HG02943 (cell line): Measurements from ENCODE around the gene FEV.
A peak's percentile ranks its signal among the peaks of the same experiment; 100 is the strongest.

Source experiments
- ATAC-seq: cut with Tn5 transposase; IDR thresholded peaks from one replicate; pipeline ENCODE4 v1.9.1; 2021; ENCODE audit warnings: mild to moderate bottlenecking, low read depth, moderate library complexity; ENCODE audit not compliant: unreplicated experiment

The FEV gene

DNA sequence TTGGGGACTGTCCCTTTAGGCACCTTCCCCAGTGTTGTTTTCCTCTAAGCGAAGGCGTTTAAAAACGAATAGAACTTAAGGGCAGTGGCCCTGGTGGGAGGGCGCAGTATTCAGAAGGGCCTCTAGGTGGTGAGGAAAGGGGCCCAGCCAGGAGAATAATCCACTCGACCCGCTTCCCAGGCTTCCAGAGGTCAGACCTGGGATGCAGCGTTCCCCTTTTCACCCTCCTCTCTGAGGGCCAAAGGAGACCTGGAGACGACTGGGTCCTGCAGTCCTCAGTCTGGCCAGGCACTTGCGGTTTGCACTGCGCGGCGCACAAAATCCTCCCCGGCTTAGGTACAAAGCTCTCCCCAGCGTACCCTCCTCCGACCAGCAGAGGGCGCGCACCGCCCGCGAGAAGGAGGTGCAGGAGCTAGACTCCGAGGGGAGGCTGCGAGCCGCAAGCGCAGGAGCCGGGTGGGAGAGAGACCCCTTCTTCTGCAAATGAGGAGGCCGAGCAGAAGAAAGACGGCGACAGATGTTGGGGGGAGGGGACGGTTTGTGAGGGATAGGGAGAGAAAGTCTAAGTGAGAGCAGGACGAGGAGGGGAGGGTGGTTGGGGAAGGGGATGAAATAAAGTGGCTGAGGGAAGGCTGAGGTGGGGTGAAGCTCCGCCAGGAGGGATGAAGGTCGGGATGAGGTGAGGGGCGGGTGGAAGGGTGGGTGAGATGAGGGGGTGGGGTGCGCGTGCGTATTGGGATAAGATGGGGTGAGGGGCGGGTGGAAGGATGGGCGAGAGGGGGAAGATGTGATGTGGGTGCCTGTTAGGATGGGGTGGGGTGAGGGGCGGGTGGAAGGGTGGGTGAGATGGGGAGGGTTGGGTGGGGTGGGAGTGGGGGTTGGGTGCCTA lies 4.9 kb downstream of the FEV start:
- ATAC-seq: peak; percentile 74

DNA sequence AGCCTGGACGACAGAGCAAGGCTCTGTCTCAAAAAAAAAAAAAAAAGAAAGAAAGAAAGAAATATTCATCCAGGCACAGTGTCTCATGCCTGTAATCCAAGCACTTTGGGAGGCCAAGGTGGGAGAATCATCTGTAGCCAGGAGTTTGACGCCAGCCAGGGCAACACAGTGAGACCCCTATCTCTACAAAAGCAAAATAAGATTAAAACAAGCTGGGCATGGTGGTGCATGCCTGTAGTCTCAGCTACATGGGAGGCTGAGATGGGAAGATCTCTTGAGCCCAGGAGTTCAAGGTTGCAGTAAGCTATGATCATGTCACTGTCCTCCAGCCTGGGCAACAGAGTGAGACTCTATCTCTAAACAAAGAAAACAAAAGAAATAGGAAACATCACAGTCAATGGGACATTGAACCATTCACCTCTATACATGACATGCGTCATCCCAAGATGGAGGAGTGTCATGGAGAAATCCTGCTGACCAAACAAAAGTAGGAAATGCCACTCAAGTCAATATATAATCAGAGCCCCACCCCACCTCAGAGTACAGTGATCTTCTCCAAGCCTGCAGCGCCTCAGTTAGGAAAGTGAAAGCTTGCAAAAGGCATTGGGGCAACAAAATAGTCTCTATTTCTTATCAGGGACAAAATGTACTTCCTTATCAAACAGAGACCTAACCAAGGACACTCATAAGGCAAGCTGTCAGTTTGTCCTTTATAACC lies 9.8 kb downstream of the FEV start:
- ATAC-seq: no peak

DNA sequence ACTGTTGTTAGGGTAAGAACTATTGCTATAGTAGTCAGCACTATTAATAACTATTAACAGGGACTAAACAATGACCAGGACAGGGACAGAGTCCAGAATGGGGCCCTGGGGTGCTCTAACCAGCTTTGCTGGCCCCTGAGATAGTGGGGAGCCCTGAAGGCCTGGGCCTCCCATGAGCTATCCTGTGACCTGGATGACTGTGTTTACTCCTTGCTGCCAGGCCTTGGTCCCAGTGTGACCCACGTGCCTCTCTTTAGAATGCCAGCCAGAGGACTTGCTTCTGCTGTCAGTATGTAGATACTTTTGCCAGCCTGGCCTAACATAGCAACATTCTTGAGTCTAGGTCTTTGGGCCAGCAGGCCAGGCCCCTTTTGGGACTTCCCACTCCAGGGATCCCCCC lies 14.1 kb downstream of the FEV start:
- no peak for ATAC-seq

DNA sequence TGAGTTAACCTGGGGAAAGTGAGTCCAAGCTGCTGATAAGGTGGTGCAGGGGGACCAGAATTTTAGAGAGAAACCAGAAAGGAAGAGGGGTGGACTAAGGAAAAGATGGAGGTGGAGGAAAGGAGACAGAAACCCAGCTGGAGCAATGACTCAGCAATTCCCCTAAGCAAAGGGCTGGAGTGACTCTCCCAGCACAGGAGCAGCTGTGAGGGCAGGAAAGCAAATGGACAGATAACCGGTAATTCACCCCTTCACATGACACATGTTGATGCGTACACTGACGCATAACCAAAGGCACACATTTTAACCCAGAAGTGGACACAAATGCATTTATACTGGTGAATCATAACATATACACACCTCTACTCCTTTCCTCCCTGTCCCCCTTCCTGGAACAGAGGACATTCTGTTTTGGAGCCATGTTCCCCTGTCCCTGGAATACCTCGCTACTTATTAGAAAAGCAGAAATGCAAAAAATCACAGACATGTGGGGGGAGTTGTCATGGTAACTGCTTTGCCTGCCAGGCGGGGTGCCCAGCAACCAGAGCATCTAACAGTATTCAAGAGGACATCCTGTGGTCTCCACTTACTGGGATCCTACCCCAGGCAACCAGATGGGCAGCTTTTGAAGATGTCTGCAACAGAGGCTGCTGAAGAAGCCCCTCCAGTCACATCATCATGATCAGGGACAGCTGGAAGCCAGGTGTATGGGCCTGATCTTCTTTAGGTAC lies 20.8 kb downstream of the FEV start:
- no peak for ATAC-seq

DNA sequence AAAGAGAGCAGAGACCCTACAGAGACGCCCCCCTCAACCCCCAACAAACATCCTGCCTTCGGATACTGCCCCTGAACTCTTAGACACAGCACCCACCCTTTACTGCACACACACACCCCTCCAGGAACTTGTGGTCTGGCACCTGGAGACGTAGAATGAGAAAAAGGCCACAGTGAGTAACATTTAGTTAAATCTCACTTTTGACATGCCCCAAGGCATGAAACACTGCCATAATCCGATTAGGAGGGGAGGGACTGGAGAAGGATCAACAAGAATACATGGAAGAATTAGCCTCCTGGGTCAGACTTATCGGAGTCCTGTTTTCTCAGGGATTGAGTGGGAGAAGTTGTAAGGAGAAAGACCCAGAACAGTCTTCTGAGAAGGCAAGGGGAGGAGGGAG lies 21.4 kb downstream of the FEV start:
- ATAC-seq: no peak

DNA sequence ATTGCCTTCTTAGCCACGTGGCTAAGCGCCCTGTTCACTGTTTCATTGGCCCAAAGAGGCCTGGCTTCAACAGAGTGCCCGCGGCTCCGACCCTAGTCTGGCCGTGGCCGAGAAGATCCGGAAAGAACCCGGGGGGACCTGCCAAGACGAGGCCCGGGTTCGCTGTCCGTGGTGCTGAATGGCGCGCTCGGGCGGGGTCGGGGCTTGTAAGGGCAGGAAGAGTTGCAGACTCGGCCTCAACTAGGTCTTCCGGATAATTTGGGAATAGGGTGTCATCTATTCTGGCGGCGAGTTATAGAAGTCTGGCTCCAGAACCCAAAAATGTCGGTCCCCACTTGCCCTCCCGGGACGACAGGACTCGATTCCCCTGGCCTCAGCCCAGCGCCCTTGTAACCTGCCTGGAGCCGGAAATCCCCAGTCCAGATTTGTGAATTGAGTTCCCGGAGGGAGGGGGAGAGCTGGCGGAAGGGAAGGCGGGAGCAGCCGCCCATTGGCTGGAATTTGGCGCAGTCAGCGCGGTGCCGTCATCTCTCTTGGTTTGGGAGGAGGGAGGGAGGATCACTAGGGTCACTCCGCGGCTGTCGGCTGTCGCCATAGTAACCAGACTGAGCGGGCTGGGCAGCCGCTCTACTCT lies 22.0 kb downstream of the FEV start:
- ATAC-seq: no peak

DNA sequence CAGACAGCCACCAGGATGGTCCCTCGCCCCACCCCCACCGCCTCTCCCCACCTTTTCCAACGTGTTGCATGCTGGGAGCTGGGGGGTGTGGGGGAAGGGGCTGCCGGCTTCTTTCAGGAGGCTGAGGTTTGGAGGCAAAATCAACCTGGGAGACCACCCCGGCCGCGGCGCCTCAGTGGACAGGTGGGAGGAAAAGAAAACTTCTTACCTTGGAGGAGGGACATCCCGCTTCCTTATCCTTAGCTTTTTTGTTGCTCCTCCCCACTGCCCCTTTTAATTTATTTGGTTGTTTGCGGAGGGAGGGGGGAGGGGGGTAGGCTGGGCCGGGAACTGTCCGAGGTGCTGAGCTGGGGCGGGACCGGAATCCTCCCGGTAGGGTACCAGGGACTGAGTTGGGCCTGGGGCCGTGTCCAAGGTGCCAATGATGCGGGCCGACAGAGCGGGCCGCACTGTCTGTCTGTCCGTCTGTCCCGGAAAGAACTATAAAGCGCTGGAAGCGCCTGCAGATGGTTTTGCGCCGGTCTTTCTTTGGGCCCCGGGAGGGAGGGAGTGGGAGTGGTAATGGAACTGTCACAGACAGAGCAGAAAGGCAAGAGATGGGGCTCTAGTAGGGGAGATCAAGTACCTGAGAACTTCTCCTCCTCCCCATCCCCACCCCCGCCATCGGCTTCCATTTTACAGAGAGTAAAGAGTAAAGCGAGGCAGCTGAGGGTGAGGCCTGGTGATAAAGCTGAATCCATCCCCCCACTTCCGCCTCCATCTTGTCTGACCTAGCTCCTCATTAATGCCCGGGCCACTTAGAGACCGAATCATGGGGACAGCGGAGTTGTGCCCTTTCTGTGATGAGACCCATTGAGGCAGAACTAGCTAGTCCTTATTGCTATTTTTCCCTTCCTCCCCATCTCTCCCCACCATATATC lies 23.1 kb downstream of the FEV start:
- ATAC-seq: no peak

DNA sequence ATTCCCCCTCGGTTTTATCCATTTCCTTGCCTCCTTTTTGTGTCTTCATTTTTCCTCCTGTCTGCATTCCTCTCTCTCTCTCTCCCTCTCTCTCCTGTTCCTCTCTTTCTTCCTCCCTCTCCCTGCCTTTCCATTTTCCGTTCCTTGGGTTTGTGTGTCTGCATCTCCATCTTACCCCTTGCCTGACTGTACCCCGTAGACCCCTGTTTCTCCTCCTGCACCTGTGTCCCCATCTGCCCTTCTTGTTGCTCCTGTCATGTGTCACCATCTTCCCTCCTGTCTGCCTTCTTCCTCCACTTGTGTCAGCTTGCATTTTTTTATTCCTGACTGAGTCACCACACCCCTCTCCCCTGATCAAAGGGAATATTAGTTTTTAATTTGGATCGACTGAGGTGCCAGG lies 23.8 kb downstream of the FEV start:
- ATAC-seq: no peak

DNA sequence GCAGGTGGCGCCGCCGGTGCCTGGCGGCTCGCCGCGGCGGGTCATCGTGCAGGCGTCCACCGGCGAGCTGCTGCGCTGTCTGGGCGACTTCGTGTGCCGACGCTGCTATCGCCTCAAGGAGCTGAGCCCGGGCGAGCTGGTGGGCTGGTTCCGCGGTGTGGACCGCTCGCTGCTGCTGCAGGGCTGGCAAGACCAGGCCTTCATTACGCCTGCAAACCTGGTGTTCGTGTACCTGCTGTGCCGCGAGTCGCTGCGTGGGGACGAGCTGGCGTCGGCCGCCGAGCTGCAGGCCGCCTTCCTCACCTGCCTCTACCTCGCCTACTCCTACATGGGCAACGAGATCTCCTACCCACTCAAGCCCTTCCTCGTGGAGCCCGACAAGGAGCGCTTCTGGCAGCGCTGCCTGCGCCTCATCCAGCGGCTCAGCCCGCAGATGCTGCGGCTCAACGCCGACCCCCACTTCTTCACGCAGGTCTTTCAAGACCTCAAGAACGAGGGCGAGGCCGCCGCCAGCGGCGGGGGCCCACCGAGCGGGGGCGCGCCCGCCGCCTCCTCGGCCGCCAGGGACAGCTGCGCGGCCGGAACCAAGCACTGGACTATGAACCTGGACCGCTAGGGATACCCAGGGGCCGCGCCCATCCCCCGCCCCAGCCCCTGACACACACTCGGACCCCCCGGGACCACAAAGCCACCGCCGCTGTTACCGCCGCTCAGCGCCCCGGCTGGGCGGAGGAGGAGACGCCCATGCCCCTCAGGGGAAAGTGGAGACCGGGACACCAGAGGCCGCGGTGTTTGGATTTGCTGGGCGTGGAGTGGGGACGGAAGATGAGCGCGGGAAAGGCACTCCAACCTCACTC lies 24.4 kb downstream of the FEV start:
- no peak for ATAC-seq

DNA sequence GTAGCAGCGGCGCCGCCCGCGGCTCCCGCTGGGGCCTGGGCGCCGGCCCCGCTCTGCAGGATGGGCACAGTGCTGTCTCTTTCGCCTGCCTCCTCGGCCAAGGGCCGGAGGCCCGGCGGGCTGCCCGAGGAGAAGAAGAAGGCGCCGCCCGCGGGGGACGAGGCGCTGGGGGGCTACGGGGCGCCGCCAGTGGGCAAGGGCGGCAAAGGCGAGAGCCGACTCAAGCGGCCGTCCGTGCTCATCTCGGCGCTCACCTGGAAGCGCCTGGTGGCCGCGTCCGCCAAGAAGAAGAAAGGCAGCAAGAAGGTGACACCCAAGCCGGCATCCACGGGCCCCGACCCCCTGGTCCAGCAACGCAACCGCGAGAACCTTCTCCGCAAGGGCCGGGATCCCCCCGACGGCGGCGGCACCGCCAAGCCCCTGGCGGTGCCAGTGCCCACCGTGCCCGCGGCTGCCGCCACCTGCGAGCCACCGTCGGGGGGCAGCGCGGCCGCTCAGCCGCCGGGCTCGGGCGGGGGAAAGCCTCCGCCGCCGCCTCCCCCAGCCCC lies 25.1 kb downstream of the FEV start:
- ATAC-seq: no peak

DNA sequence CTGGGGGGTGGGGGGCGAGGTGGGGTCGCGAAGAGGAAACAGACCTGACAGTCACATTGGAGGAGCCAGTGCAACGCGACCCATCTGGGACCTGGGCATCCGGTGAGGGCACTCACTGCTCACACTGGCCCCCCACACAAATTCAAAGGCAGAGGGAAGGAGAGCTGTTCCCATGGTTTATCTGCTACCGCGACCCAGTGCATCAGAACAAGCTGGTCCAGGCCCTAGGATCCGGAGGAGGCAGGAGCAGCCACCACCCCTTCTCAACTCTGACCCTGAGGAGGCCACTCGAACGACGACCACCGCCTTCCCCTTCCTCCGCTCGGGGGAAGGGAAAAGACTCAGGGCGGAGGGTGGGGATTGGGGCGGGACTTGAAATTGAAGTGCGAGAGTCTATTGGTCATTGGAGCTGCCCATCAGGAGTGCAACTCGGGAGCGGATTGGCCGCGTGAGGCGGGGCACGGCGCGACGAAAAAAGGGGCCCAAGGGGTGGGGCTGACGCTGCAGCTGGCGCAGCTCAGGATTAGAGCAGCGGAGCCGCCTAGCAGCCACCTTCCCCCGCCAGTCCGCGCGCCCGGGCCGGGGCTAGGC lies 25.7 kb downstream of the FEV start, which contains the start of gene CDK5R2:
Gene CDK5R2 (plus strand): TSS at position 526 of the 591 bp plus-strand sequence. CDS start 155 bp downstream, outside the sequence.
- peak; percentile 79 for ATAC-seq

DNA sequence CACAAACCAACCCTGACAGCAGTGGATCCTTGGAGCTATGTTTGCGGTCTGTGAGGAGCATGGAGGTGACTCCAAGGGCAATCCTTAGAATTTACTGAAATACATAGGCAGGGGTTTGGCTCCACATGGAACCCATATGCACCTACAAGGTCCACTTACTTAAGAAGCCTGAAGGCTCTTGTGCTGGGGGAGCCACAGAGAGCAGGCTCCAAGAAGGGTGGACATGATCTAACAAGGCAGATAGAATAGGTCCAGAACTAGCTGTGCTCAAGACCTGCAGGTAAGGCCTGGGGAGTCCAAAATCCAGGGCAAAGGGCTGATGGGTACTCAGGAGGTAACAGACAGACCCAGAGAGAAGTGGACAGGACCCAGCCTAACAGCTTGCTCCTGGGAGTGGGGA lies 26.7 kb downstream of the FEV start:
- ATAC-seq: no peak

DNA sequence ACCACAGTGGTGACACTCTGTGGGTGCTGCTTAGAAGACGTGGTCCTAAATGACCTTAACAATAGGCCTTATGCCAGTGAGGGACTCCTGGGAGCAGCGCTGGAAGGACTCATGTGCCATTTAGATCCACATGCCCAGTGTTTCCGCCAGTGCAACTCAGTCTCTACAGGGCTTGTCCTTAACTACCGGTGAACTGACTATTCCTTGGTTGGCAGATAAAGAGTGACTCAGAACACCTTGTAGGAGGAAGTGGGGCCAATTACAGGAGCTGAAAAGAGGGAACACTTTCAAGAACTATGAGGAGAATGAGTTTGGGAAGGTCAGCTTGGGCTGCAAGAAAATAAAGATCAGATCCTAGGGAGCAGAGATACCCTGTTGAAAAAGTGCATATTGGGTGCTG lies 27.3 kb downstream of the FEV start:
- no peak for ATAC-seq

DNA sequence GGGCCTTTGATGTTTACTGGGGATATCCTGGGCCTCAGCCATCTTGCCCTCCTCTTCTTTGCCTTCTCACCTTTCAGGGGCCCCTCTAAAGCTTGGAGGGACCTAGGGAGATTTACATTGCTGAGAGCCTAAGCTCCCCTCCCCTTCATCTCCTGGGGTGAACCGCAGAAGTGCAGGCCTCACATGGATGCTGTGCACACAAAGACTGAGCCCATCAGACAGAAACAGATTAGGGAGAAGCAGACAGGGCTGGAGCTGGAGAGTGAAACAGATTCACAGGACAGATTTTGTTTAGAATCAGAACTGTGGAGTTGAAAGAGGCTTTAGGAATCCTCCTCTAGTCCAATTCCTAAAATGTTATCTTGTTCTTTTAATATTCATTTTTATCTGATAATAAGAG lies 28.9 kb downstream of the FEV start:
- ATAC-seq: no peak

DNA sequence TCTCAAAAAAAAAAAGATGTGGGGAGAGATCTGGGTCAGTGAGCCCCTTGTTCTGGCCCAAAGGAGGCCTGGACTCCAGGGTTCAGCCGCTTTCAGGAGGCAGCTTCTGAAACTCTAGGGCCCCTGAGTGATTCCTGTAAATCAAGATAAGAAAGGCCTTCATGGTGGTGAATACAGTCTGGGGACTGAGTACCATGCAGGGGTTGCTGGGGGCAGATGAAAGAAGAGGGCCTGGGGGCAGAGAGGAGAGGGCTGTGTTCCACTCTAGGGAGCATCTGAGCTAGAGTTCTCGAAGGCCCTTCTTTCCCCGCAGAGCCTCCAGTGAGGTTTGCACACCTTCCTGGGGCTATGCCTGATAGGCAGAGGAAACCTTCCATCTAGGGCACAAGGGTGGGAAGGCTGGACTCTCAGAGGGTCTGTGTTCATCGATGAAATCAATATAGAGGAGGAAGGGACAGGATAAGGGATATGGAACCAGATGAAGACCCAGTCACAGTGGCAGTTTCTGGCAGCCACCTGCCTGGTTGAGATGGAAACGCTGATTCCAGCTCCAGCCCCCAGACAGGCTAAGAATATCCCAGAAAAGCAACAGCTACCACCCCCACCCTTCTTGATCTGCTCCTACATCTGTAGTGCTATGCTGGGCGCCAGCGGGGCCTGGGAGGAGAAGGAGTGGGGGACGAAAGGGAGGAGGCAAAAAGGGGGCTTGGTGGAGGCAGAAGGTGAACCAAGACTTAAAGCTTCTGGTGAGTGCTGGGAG lies 30.3 kb downstream of the FEV start:
- ATAC-seq: no peak

DNA sequence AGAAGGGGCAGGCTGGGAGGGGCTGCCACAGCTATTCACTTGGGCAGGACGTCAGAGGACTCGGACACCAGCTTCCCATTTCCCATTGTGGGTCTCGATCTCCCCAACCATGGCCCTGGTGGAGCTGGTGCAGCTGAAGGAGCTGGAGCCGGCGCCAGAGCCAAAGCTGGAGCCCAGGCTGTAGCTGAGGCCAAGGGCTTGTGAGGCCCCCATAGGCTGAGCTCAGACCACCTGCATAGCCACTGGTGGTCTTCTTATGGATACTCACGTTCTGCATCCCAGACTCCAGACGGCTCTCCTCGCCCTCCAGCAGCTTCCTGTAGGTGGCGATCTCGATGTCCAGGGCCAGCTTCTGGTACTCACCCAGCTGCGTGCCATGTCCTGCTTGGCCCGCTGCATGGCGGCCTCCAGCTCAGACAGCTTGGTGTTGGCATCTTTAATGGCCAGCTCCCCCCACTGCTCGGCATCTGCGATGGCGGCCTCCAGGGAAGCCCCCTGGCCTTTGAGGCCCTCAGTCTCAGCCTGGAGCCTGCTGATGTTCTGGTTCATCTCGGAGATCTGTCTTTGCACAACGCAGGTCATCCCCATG lies 31.5 kb downstream of the FEV start:
- no peak for ATAC-seq

DNA sequence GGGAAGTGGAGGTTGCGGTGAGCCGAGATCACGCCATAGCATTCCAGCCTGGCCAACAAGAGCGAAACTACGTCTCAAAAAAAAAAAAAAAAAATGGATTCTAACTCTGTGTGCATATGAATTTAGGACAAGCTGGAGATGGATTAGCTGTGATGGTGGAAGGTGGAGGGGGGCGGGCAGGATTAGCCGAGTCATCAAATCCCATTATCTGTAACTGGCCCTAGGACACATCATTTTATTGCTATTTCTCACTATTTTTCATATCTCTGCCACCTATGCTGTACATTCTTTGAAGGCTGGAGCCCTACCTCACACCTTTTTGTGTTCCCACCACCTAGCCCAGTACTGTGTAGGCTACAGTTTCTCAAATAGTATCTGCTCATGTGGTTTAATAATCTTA lies 32.8 kb downstream of the FEV start:
- no peak for ATAC-seq
